Measurements from ENCODE around the gene PSTPIP1.

DNA sequence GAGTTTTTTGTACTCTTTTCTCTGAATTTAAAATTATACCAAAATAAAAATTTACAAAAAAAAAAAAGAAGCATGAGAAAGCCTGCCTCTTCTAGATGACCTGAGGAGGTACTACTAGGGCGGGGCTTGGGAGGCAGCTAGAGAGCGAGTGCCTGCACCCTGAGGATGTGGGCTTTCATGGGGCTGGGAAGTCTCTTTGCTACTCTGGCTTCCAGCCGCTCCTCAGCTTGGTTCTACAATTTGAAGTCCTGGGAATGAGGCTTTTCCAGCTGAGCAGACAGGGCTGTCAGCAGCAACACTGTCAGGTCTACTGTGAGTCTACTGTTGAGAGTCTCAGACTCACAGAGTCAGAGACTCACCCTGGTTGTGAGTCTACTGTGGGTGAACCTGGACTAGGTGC is 8.2 kb upstream of the PSTPIP1 start:
- TF ChIP-seq, protein P1, sequence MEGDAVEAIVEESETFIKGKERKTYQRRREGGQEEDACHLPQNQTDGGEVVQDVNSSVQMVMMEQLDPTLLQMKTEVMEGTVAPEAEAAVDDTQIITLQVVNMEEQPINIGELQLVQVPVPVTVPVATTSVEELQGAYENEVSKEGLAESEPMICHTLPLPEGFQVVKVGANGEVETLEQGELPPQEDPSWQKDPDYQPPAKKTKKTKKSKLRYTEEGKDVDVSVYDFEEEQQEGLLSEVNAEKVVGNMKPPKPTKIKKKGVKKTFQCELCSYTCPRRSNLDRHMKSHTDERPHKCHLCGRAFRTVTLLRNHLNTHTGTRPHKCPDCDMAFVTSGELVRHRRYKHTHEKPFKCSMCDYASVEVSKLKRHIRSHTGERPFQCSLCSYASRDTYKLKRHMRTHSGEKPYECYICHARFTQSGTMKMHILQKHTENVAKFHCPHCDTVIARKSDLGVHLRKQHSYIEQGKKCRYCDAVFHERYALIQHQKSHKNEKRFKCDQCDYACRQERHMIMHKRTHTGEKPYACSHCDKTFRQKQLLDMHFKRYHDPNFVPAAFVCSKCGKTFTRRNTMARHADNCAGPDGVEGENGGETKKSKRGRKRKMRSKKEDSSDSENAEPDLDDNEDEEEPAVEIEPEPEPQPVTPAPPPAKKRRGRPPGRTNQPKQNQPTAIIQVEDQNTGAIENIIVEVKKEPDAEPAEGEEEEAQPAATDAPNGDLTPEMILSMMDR (IDR thresholded peaks at IDR 0.05), result no peak
- no peak for TF ChIP-seq POLR2AphosphoS5 (IDR thresholded peaks at IDR 0.05; ENCODE audit: insufficient read depth in 1 of 2, low read depth in 1 of 2)
- TF ChIP-seq POLR2A (IDR thresholded peaks at IDR 0.05), result no peak

Data from vagina (tissue), 2 donors.